Measurements from ENCODE around the gene SEC23IP. TPM values are rescaled to one million over a fixed set of nuclear protein-coding genes. Genes with fewer than 3 reads are reported as not detected.

The SEC23IP gene
- total RNA-seq, 2 experiments from 2014 or later: 58.3 to 69.3 TPM

DNA sequence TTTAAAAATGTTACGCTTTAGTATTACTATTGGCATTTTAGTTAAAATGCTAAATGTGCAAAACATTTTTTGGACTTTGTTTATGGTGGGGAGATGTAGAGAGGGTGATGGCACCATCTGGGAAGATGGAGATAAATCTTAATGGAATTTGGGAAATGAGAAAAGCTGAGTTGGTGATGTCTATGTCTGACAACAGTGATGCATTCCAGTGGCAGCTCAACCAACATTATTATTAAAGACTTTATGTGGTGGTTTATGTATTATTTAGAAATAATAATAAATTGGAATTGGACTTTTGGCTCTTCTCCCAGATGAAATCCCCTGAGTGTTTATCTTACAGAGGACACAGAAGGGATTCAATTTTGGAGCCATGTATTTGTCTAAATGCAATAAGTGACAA is 77.6 kb downstream of the SEC23IP start:
- POLR2A ChIA-PET: no interaction called here
- no peak overlapping the region for H3K27ac Mint-ChIP-seq
- no peak for DNase-seq
- CTCF ChIA-PET: no interaction called here
- H3K27me3 Mint-ChIP-seq: peaks cover 26% of the 10 kb centered on the region
- H3K4me3 Mint-ChIP-seq: no peak overlapping the region
- no peaks in the 10 kb centered on the region for H3K4me1 Mint-ChIP-seq
- H3K9me3 Mint-ChIP-seq: peaks cover 9% of the 10 kb centered on the region
- H3K36me3 Mint-ChIP-seq (ENCODE audit: low read depth): no peaks in the 10 kb centered on the region

- POLR2A ChIA-PET: no interaction called here
Observed at GRCh38 chr10:119970963-119971362, 78.4 kb downstream of the SEC23IP start.

DNA sequence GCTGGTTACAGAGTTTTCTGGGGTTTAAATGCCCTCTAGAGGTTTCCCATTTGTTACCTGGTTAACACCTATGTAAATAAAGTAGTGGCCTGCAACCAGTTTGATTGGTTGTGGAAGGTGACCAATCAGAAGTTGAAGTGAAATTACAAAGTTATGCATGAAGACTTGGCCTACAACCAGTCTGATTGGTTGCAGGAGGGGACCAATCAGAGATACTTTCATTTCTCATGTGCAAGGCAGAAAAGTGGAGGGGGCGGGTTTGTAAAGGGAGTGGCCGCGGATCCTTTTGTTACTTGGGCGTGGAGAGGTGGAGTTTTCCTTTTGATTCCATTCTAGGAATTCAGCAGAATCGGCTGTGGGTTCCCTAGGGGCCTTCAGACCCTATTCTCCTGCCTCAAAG is 80.8 kb downstream of the SEC23IP start:
- no peak overlapping the region for H3K4me3 Mint-ChIP-seq
- H3K27ac Mint-ChIP-seq: no peak overlapping the region
- no peaks in the 10 kb centered on the region for H3K36me3 Mint-ChIP-seq (ENCODE audit: low read depth)
- H3K27me3 Mint-ChIP-seq: peaks cover 18% of the 10 kb centered on the region
- no peaks in the 10 kb centered on the region for H3K4me1 Mint-ChIP-seq
- DNase-seq: no peak
- ChIA-PET CTCF (no interaction called here), POLR2A (no interaction called here)
- H3K9me3 Mint-ChIP-seq: no peaks in the 10 kb centered on the region

More at GRCh38 chr10:119970963-119971362, 78.4 kb downstream of the SEC23IP start:
- H3K4me3 Mint-ChIP-seq: no peak overlapping the region
- CTCF ChIA-PET: no interaction called here
- H3K36me3 Mint-ChIP-seq (ENCODE audit: low read depth): no peaks in the 10 kb centered on the region
- H3K9me3 Mint-ChIP-seq: peaks cover 9% of the 10 kb centered on the region
- no peaks in the 10 kb centered on the region for H3K4me1 Mint-ChIP-seq
- no peak for DNase-seq
- peaks cover 26% of the 10 kb centered on the region for H3K27me3 Mint-ChIP-seq
- no peak overlapping the region for H3K27ac Mint-ChIP-seq

- Mint-ChIP-seq H3K9me3 (no peaks in the 10 kb centered on the region), H3K27ac (no peak overlapping the region), H3K4me3 (no peak overlapping the region), H3K27me3 (peaks cover 3% of the 10 kb centered on the region), H3K4me1 (no peaks in the 10 kb centered on the region), H3K36me3 (ENCODE audit: low read depth) (no peaks in the 10 kb centered on the region)
- no peak for DNase-seq
- ChIA-PET POLR2A (no interaction called here), CTCF (no interaction called here)
Observed at GRCh38 chr10:119976421-119976820, 83.9 kb downstream of the SEC23IP start.

GRCh38 chr10:119980956-119981750 is 88.6 kb downstream of the SEC23IP start:
- POLR2A ChIA-PET: no interaction called here
- H3K9me3 Mint-ChIP-seq: no peaks in the 10 kb centered on the region
- no peak for DNase-seq
- H3K27ac Mint-ChIP-seq: no peak overlapping the region
- H3K27me3 Mint-ChIP-seq: peaks cover 12% of the 10 kb centered on the region
- CTCF ChIA-PET: no interaction called here
- no peak overlapping the region for H3K4me3 Mint-ChIP-seq
- H3K4me1 Mint-ChIP-seq: no peaks in the 10 kb centered on the region
- H3K36me3 Mint-ChIP-seq (ENCODE audit: low read depth): no peaks in the 10 kb centered on the region

- H3K27ac Mint-ChIP-seq: no peak overlapping the region
- ChIA-PET CTCF (no interaction called here), POLR2A (no interaction called here)
- DNase-seq: no peak
- H3K36me3 Mint-ChIP-seq (ENCODE audit: low read depth): no peaks in the 10 kb centered on the region
- H3K9me3 Mint-ChIP-seq: no peaks in the 10 kb centered on the region
- no peak overlapping the region for H3K4me3 Mint-ChIP-seq
- no peaks in the 10 kb centered on the region for H3K4me1 Mint-ChIP-seq
- peaks cover 12% of the 10 kb centered on the region for H3K27me3 Mint-ChIP-seq
Observed at GRCh38 chr10:119981826-119982225, 89.3 kb downstream of the SEC23IP start.

DNA sequence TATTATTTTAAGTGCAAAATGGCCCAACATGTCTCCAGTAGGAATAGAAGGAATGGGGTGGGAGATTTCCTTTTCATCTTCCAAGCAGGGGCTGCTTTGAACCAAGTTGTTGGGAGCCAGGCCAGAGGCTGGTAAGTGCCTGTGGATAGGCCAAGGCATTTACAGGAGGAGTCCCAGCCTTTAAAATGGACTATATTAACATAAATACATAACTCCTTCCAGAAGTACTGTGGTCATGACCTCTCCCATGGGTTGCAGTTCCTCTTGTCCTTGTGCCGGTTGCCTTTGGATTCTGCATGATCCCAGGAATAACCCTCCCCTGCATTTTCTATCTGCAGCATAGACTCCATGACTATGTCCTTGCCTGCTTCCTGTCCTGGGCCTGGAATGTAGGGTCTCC is 95.8 kb downstream of the SEC23IP start:
- no peaks in the 10 kb centered on the region for H3K36me3 Mint-ChIP-seq (ENCODE audit: low read depth)
- CTCF ChIA-PET: no interaction called here
- no peaks in the 10 kb centered on the region for H3K4me1 Mint-ChIP-seq
- no peaks in the 10 kb centered on the region for H3K9me3 Mint-ChIP-seq
- peaks cover 16% of the 10 kb centered on the region for H3K27me3 Mint-ChIP-seq
- POLR2A ChIA-PET: no interaction called here
- no peak overlapping the region for H3K27ac Mint-ChIP-seq
- no peak for DNase-seq
- H3K4me3 Mint-ChIP-seq: no peak overlapping the region

GRCh38 chr10:119989966-119990365 is 97.4 kb downstream of the SEC23IP start:
- POLR2A ChIA-PET: no interaction called here
- peaks cover 20% of the 10 kb centered on the region for H3K27me3 Mint-ChIP-seq
- H3K27ac Mint-ChIP-seq: no peak overlapping the region
- H3K9me3 Mint-ChIP-seq: no peaks in the 10 kb centered on the region
- no peaks in the 10 kb centered on the region for H3K4me1 Mint-ChIP-seq
- no peaks in the 10 kb centered on the region for H3K36me3 Mint-ChIP-seq (ENCODE audit: low read depth)
- no peak for DNase-seq
- H3K4me3 Mint-ChIP-seq: no peak overlapping the region
- CTCF ChIA-PET: no interaction called here

- Mint-ChIP-seq H3K4me1 (no peaks in the 10 kb centered on the region), H3K9me3 (peaks cover 3% of the 10 kb centered on the region), H3K27ac (no peak overlapping the region), H3K27me3 (peaks cover 20% of the 10 kb centered on the region), H3K4me3 (no peak overlapping the region), H3K36me3 (ENCODE audit: low read depth) (no peaks in the 10 kb centered on the region)
- no peak for DNase-seq
- ChIA-PET POLR2A (no interaction called here), CTCF (interaction anchor here (1.2 kb wide), 1 partner anchor 10 kb away, joined by 4 read pairs; no protein-coding TSS in a partner anchor)
Observed at GRCh38 chr10:119991066-119991465, 98.5 kb downstream of the SEC23IP start.

DNA sequence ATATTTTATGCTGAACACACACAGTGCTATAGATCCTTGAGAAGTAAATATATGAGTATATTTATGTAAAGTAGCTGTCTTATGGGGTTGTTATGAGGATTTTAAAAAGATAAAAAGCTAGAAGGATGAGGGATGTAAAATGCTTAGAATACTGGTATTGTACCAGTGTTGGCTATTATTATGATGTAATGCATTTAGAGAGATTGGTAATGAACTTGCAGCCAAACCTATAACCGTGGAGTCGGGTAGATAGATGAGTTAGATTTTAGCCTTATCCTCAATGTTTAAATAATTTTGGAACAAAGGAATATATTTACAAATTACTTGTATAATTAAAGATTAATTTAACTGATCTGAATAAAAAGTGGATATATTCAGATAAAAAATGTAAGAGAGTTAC is 99.3 kb downstream of the SEC23IP start:
- CTCF ChIA-PET: interaction anchor here (1.2 kb wide), 1 partner anchor 9 kb away, joined by 4 read pairs; no protein-coding TSS in a partner anchor
- H3K36me3 Mint-ChIP-seq (ENCODE audit: low read depth): no peaks in the 10 kb centered on the region

More for the DNA sequence above, 99.3 kb downstream of the SEC23IP start:
- Mint-ChIP-seq H3K9me3 (peaks cover 5% of the 10 kb centered on the region), H3K27me3 (peaks cover 23% of the 10 kb centered on the region), H3K4me1 (no peaks in the 10 kb centered on the region), H3K27ac (no peak overlapping the region), H3K4me3 (no peak overlapping the region)
- POLR2A ChIA-PET: no interaction called here
- no peak for DNase-seq

Other genes starting within 250 kb of the SEC23IP start
- gene BAG3, start 241.3 kb upstream of the SEC23IP start, total RNA-seq: 10 to 100 TPM; 26.3 to 27.2 TPM
- gene INPP5F, start 166.7 kb upstream of the SEC23IP start, total RNA-seq: 10 to 100 TPM; 11.8 to 15.0 TPM
- gene MCMBP, start 19.9 kb upstream of the SEC23IP start, total RNA-seq: 10 to 100 TPM; 86.2 to 87.6 TPM